Activated CD4-positive, alpha-beta T cell treated with anti-CD3 and anti-CD28 coated beads, Interleukin-2, amount 10 ng/mL, durations not matched to agents 7 days and 5 days (primary cell): Measurements from ENCODE around the gene NOTO. TPM values are rescaled to one million over a fixed set of nuclear protein-coding genes. Genes with fewer than 3 reads are reported as not detected.
"Not testable (repeated sequence)": the region's sequence is repeated elsewhere in the genome, so short reads cannot be mapped to it uniquely, and the experiment has no call there.

Experiments used
- CTCF ChIA-PET: fragments of 350-600 bp; sonication (Branson Sonifier 250); formaldehyde crosslinking; loops from one replicate; lab custom pipeline; 2021; ENCODE audit warnings: antibody characterized with exemption; lab: Charles Lee
- POLR2A ChIA-PET: fragments of 350-600 bp; sonication (Branson Sonifier 250); formaldehyde crosslinking; loops from one replicate; lab custom pipeline; 2021; ENCODE audit warnings: antibody characterized with exemption; lab: Charles Lee
- DNase-seq: peaks from one replicate; pipeline ENCODE4 v3.0.0-alpha.2; 2020
- H3K27ac Mint-ChIP-seq: one replicate; pipeline ENCODE4 v1.8.0; 2021; ENCODE audit warnings: mild to moderate bottlenecking, moderate library complexity, mixed read lengths
- H3K27me3 Mint-ChIP-seq: one replicate; pipeline ENCODE4 v1.8.0; 2021; ENCODE audit warnings: mixed read lengths
- H3K36me3 Mint-ChIP-seq: one replicate; pipeline ENCODE4 v1.8.0; 2021; ENCODE audit warnings: low read depth, mixed read lengths
- H3K4me1 Mint-ChIP-seq: one replicate; pipeline ENCODE4 v1.8.0; 2021; ENCODE audit warnings: mixed read lengths
- H3K4me3 Mint-ChIP-seq: one replicate; pipeline ENCODE4 v1.8.0; 2021; ENCODE audit warnings: mild to moderate bottlenecking, moderate library complexity, mixed read lengths
- H3K9me3 Mint-ChIP-seq: one replicate; pipeline ENCODE4 v1.8.0; 2021; ENCODE audit warnings: mixed read lengths
- total RNA-seq, 2 experiments: library from RNA; stranded (reverse); gene quantifications; one replicate each; pipeline ENCODE4 v1.2.3, GENCODE V29; 2021

NOTO gene, protein sequence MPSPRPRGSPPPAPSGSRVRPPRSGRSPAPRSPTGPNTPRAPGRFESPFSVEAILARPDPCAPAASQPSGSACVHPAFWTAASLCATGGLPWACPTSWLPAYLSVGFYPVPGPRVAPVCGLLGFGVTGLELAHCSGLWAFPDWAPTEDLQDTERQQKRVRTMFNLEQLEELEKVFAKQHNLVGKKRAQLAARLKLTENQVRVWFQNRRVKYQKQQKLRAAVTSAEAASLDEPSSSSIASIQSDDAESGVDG
- total RNA-seq, result not detected

DNA sequence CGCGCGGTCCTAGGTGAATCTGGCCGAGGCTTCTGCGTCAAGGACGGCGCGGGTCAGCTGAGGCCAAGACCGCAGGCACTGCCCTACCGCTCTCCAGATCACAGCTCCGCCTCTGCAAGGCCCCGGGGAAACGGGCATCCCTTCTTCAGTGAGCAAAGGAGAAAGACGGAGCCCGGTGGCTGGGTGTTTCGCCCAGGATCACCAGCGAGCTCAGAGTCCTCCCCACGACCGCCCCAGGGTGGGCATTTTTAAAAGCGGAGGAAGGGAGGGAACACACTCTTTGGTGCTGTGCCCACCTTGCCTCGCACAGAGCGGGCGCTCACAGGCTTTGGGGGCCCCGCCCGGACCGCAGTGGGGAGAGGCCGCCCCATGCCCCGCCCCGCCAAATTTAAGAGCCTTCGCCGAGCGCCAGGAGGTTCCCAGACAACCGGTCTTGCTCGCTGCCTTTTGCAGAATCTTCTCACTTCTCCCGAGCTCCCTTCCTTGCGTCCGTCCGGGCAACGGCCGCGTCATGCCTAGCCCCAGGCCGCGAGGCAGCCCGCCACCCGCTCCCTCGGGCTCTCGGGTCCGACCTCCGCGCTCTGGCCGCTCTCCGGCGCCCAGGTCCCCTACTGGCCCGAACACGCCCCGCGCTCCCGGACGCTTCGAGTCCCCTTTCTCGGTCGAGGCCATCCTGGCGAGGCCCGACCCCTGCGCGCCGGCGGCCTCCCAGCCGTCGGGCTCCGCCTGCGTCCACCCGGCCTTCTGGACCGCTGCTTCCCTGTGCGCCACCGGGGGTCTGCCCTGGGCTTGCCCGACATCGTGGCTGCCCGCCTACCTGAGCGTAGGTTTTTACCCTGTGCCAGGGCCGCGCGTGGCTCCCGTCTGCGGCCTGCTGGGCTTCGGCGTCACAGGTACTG is at the start of gene NOTO:
Gene NOTO, plus strand, starts transcription at position 419 of the 899 bp plus-strand sequence. Its CDS starts 93 bp downstream, at position 512.
- Mint-ChIP-seq H3K36me3 (no peaks in the 10 kb centered on the region), H3K4me3 (peak within 1 kb of the TSS; percentile 13), H3K27me3 (peaks cover 59% of the 10 kb centered on the region), H3K9me3 (no peaks in the 10 kb centered on the region), H3K4me1 (peaks cover 3% of the 10 kb centered on the region), H3K27ac (no peak within 1 kb of the TSS)
- ChIA-PET POLR2A (no interaction called here), CTCF (interaction anchor here (1.0 to 1.3 kb wide), 4 partner anchors 10 to 25 kb away, joined by 3 to 6 read pairs (median 4); no protein-coding TSS in a partner anchor)
- no peak for DNase-seq

DNA sequence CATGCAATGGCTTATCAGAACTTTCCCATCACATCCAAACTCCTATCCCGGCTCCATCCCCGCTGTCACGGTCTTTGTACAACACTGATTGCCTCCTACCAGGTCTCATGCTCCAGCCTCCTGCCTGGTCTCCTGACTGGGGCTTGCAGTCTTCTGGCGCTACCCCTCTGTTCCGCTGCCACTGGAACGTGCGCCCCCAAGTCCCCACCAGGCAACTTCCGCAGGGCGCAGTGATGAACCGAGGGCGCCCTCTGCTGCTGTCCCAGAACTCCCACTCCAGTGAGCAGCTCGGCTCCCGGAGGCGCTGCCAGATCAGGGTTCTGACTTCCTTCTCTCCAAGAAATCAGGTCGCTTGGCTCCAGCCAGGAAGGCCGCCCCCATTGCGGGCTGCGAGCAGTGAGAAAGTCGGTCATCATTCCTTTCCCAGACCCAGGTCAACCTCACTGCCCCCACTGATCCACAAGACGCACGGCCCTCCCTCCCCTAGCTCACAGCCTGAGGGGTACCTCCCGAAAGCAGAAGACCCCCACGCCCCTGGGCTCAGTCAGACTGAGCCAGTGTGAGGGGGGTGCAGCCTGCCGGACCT is 45.7 kb upstream of the NOTO start:
- peaks cover 29% of the 10 kb centered on the region for H3K27me3 Mint-ChIP-seq
- CTCF ChIA-PET, result interaction anchor here (0.6 to 1.9 kb wide), 7 partner anchors 18 to 264 kb away, joined by 3 to 7 read pairs (median 5); no protein-coding TSS in a partner anchor
- no peak overlapping the region for H3K4me3 Mint-ChIP-seq
- H3K9me3 Mint-ChIP-seq, result no peaks in the 10 kb centered on the region
- POLR2A ChIA-PET, result no interaction called here
- DNase-seq, result peak; percentile 31
- no peaks in the 10 kb centered on the region for H3K36me3 Mint-ChIP-seq
- no peaks in the 10 kb centered on the region for H3K4me1 Mint-ChIP-seq
- H3K27ac Mint-ChIP-seq, result no peak overlapping the region

DNA sequence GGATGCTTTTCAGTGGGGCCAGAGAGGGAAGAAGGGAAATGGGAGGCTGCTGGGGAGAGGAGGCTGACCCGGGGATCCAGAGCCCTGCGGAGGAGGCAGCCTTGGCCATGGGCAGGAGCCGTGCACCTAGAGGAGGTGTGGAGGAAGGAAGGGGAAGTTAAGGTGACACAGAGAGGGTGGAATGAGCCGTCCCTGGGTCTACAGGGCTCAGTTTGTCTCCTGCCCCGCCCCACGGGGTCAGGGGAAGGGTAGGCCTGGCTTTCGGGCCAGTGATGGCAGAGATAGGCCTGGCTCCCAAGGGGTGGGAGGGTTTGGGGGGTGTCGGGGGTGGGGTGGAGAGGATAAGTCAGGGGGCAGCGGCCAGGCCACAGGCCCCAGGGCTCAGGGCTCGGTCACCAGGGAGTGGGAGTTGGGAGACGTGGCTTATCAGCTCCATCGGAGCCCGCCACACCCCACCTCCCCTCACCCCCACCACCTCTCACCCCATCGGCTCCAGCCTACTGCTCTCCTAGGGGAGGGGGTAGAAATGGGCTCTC is 39.5 kb upstream of the NOTO start:
- POLR2A ChIA-PET, result no interaction called here

DNA sequence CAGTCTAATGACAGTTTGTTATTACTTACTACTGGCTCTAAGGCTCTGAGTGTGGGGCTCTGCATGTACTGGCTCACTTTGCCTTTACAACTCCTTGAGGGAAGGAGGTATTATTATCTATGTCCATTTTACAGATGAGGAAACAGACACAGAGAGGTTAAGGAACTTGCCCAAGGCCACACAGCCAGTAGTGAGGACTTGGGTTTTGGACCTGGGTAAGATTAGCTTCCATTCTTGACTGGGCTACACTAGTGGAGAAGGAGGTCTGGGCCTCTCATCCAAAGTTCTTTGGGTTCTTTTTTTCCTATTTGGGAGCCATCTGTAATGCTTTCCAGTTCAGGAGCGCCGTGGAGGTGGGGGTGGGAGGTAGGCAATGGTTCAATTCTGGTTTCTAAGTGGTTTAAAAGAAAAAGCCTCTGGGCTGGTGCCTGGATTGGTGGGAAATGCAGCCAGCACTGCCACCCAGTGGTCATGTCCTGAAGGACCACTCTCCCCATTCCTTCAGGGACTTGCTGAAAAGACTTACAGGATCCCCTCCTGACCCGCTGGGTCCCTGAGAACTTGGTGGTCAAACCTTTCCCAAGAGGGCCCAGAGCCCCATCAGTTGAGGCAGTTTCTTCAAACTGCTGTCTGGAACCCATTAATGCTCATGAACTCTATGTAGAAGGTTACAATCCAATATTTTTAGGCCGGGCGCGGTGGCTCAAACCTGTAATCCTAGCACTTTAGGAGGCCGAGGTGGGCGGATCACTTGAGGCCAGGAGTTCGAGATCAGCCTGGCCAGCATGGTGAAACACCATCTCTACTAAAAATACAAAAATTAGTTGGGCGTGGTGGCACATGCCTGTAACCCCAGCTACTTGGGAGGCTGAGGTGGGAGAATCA is 38.6 kb upstream of the NOTO start:
- POLR2A ChIA-PET, result no interaction called here
- H3K27ac Mint-ChIP-seq, result no peak overlapping the region
- no peak overlapping the region for H3K4me3 Mint-ChIP-seq
- CTCF ChIA-PET, result interaction anchor here (0.6 to 1.6 kb wide), 3 partner anchors 77 to 270 kb away, joined by 3 to 4 read pairs (median 3); no protein-coding TSS in a partner anchor
- H3K27me3 Mint-ChIP-seq, result peaks cover 5% of the 10 kb centered on the region
- H3K36me3 Mint-ChIP-seq, result no peaks in the 10 kb centered on the region
- no peaks in the 10 kb centered on the region for H3K9me3 Mint-ChIP-seq
- H3K4me1 Mint-ChIP-seq, result no peaks in the 10 kb centered on the region
- DNase-seq, result peak; percentile 67

More for the DNA sequence above, 39.5 kb upstream of the NOTO start:
- no peak overlapping the region for H3K4me3 Mint-ChIP-seq
- DNase-seq, result no peak
- no peaks in the 10 kb centered on the region for H3K9me3 Mint-ChIP-seq
- no peaks in the 10 kb centered on the region for H3K4me1 Mint-ChIP-seq
- CTCF ChIA-PET, result interaction anchor here (0.6 to 1.6 kb wide), 2 partner anchors 78 to 269 kb away, joined by 3 to 4 read pairs; no protein-coding TSS in a partner anchor
- no peaks in the 10 kb centered on the region for H3K36me3 Mint-ChIP-seq
- no peak overlapping the region for H3K27ac Mint-ChIP-seq
- peaks cover 5% of the 10 kb centered on the region for H3K27me3 Mint-ChIP-seq

DNA sequence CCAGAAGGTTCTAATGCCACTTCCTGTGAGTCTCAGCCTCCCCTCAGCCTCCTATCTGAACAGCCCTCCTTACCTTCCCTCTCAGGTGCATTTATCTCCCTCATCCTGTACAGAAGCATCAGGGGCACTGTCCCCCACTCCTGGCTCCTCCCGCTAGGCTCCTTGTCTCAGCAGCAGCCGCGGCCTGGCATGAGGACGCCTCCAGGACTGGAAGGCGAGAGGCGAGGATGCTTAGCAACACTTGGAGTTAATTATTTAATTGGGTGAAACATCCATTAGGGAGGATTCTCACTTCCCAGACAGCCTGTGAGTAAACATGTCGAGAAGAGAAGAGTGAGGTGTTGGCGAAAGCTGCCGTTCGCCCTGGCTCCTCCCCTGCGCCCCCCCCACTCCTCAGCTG is 36.4 kb upstream of the NOTO start:
- H3K27ac Mint-ChIP-seq, H3K4me3 Mint-ChIP-seq, H3K36me3 Mint-ChIP-seq, DNase-seq, H3K27me3 Mint-ChIP-seq, CTCF ChIA-PET, POLR2A ChIA-PET, H3K9me3 Mint-ChIP-seq, H3K4me1 Mint-ChIP-seq: not testable (repeated sequence)

DNA sequence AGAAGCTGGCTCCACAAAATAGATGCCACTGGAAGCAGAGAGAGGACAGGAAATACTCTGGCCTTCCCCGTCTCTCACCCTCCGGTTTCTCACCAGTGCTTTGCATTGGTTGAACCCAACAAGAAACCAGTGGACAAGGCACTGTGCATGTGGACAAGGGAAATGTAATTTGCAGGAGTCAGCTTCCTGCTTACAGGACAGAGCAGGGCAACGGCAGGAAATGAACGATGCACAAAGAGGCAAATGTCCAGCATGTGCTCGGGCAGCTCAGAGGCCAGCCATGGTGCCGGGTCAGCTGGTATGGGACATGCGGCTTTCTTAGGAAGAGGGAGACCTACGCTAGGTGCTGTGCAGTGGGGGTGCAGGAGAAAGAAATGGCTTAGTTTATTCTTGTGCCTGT is 35.6 kb upstream of the NOTO start:
- H3K9me3 Mint-ChIP-seq, H3K4me3 Mint-ChIP-seq, H3K27ac Mint-ChIP-seq, H3K27me3 Mint-ChIP-seq, CTCF ChIA-PET, POLR2A ChIA-PET, DNase-seq, H3K36me3 Mint-ChIP-seq, H3K4me1 Mint-ChIP-seq: not testable (repeated sequence)

DNA sequence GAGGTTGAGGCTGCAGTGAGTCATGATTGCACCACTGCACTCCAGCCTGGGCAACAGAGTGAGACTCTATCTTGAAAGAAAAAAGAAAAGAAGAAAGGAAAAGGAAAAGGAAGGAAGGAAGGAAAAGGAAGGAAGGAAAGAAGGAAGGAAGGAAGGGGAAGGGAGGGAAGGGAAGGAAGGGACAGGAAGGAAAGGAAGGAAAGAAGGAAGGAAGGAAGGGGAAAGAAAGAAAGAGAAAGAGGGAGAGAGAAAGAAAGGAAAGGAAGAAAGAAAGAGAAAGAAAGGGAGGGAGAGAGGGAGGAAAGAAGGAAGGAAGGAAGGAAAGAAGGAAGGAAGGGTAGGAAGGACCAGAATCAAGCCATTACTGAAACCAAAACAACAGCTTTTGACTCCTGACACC is 34.0 kb upstream of the NOTO start:
- H3K27ac Mint-ChIP-seq, CTCF ChIA-PET, DNase-seq, H3K27me3 Mint-ChIP-seq, POLR2A ChIA-PET, H3K36me3 Mint-ChIP-seq, H3K9me3 Mint-ChIP-seq, H3K4me1 Mint-ChIP-seq, H3K4me3 Mint-ChIP-seq: not testable (repeated sequence)

DNA sequence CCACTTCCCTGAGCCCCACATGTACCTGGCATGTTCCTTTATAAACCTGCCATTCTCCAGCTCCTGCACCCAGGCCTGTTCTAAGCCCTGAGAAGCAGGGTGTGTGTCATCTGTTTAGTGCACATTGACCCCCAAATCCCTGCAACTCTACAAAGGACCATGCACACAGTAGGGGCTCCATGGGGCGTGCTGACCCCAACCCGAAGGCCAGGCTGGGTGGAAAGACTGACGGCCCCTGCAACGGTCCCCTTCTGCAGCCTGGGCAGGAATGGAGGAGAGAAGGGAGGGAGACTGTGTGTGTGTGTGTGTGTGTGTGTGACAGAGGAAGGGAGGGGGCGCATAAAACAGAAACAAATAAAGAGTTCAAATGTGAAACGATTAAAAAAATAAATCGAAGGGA is 32.0 kb upstream of the NOTO start:
- not testable (repeated sequence) for H3K4me3 Mint-ChIP-seq, H3K27ac Mint-ChIP-seq
- H3K27me3 Mint-ChIP-seq, result peaks cover 26% of the 10 kb centered on the region

DNA sequence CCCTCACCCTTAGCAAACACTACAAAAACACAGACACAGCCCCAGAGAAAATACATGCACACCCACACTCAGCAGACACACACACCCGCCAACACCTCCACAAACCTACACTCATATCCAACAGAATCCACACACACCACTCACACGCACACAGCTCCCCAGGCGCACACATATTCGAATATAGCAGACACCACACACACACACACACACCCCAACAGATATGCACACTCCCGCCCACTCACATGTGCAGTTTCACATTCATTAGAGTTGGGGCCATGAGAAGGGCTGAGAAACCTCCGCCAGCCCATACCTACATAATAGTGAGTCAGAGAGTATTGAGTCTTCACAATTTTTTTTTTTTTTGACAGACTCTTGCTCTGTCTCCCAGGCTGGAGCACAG is 29.4 kb upstream of the NOTO start:
- ChIA-PET CTCF (interaction anchor here (1.5 kb wide), 1 partner anchor 226 kb away, joined by 3 read pairs; no protein-coding TSS in a partner anchor), POLR2A (no interaction called here)
- peaks cover 15% of the 10 kb centered on the region for H3K4me1 Mint-ChIP-seq

More for the DNA sequence above, 32.0 kb upstream of the NOTO start:
- POLR2A ChIA-PET, H3K9me3 Mint-ChIP-seq, CTCF ChIA-PET, DNase-seq, H3K36me3 Mint-ChIP-seq, H3K4me1 Mint-ChIP-seq: not testable (repeated sequence)

DNA sequence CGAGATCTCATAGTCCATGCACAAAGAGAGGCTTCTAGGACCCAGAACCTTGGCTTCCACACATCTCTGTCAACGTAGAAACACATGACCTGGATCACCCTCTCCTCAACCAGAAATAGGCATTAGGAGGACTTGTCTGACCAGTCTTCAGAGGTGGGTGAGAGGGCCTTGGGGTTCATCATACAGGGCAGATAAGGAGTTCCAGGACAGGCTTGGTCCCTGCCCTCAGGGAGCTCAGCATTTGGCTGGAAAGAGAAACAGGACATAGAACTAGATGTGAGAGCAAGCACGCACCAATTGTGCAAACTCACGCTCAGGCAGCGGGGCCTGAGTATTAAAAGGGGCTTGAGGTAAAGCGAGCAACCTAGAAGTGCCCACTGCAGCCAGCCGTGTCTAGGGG is 28.6 kb upstream of the NOTO start:
- ChIA-PET CTCF (interaction anchor here (1.5 kb wide), 1 partner anchor 227 kb away, joined by 3 read pairs; no protein-coding TSS in a partner anchor), POLR2A (no interaction called here)
- peaks cover 51% of the 10 kb centered on the region for H3K27me3 Mint-ChIP-seq

More for the DNA sequence above, 29.4 kb upstream of the NOTO start:
- Mint-ChIP-seq H3K9me3 (no peaks in the 10 kb centered on the region), H3K27ac (no peak overlapping the region), H3K4me3 (no peak overlapping the region), H3K27me3 (peaks cover 43% of the 10 kb centered on the region), H3K36me3 (no peaks in the 10 kb centered on the region)
- no peak for DNase-seq

DNA sequence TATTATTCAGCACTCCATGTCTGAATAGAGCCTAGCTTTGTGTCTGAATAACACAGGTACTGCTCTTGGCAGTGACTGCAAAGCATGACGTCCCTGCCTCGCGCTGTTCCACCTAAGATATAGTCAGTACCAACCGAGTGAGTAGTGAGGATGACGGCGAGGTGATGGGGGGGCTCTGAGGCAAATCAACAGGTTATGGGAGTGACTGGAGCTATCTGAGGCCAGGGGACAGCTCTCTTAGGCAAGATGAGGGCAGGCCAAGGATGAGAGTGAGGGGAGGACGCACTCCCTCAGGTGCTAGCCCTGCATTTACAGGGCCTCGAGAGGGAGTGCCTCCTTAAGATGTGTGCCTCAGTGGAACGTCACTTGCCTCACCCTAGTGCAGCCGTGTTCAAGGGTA is 28.1 kb upstream of the NOTO start:
- H3K27ac Mint-ChIP-seq, result no peak overlapping the region
- H3K36me3 Mint-ChIP-seq, result no peaks in the 10 kb centered on the region
- DNase-seq, result no peak
- POLR2A ChIA-PET, result no interaction called here
- H3K4me1 Mint-ChIP-seq, result peaks cover 15% of the 10 kb centered on the region
- CTCF ChIA-PET, result interaction anchor here (1.5 kb wide), 2 partner anchors 85 to 227 kb away, joined by 3 to 4 read pairs; no protein-coding TSS in a partner anchor
- H3K27me3 Mint-ChIP-seq, result peaks cover 51% of the 10 kb centered on the region
- no peaks in the 10 kb centered on the region for H3K9me3 Mint-ChIP-seq
- no peak overlapping the region for H3K4me3 Mint-ChIP-seq

More for the DNA sequence above, 28.6 kb upstream of the NOTO start:
- no peak for DNase-seq
- Mint-ChIP-seq H3K4me1 (peaks cover 15% of the 10 kb centered on the region), H3K36me3 (no peaks in the 10 kb centered on the region), H3K9me3 (no peaks in the 10 kb centered on the region), H3K4me3 (no peak overlapping the region), H3K27ac (no peak overlapping the region)
